GM12878 (cell line): Measurements from ENCODE around the gene CFAP97.

Experiments used
- CTCF ChIP-seq, 3 experiments: IDR thresholded peaks in 2 of 3; conservative IDR thresholded peaks in 1 of 3; 2 replicates each; pipeline ENCODE4 v1.5.1; 2011; ENCODE audit warnings: low read depth in 3 of 3, low read length in 3 of 3, mild to moderate bottlenecking in 3 of 3, control low read depth in 2 of 3, moderate library complexity in 2 of 3, inconsistent platforms in 1 of 3, mixed read lengths in 1 of 3; ENCODE audit not compliant: control insufficient read depth in 2 of 3, insufficient read depth in 1 of 3; ENCODE audit errors: extremely low read depth in 1 of 3
- FOXM1 ChIP-seq: IDR thresholded peaks from 2 replicates; pipeline ENCODE4 v1.6.1; 2012; ENCODE audit warnings: low read depth, mild to moderate bottlenecking, inconsistent platforms, low read length, moderate library complexity
- NFIC ChIP-seq: IDR thresholded peaks from 2 replicates; pipeline ENCODE4 v1.6.1; 2012; ENCODE audit warnings: low read depth, mild to moderate bottlenecking, inconsistent platforms, low read length, moderate library complexity
- NR2C1 ChIP-seq: fragments of 450-650 bp; IDR thresholded peaks from 2 replicates; pipeline ENCODE4 v1.6.1; 2017; ENCODE audit warnings: antibody characterized with exemption, mild to moderate bottlenecking, moderate library complexity
- PML ChIP-seq: IDR thresholded peaks from 2 replicates; pipeline ENCODE4 v1.6.1; 2012; ENCODE audit warnings: low read length, inconsistent platforms
- TAF1 ChIP-seq: IDR thresholded peaks from 2 replicates; pipeline ENCODE4 v1.6.1; 2011; ENCODE audit warnings: mild to moderate bottlenecking, low read depth, low read length, borderline replicate concordance
- ZBTB4 ChIP-seq: fragments of 450-650 bp; formaldehyde crosslinking; IDR thresholded peaks from 2 replicates; pipeline ENCODE4 v1.4.0; 2022; ENCODE audit warnings: mild to moderate bottlenecking, moderate library complexity
- TF ChIP-seq, protein P1 (sequence below): fragments of 150-350 bp; IDR thresholded peaks from 2 replicates; pipeline ENCODE4 v1.6.1; 2014; ENCODE audit warnings: mild to moderate bottlenecking, low read depth, low read length
- TF ChIP-seq, protein P2 (sequence below): fragments of 450-650 bp; IDR thresholded peaks from 2 replicates; pipeline ENCODE4 v1.6.1; 2017; ENCODE audit warnings: borderline replicate concordance

DNA sequence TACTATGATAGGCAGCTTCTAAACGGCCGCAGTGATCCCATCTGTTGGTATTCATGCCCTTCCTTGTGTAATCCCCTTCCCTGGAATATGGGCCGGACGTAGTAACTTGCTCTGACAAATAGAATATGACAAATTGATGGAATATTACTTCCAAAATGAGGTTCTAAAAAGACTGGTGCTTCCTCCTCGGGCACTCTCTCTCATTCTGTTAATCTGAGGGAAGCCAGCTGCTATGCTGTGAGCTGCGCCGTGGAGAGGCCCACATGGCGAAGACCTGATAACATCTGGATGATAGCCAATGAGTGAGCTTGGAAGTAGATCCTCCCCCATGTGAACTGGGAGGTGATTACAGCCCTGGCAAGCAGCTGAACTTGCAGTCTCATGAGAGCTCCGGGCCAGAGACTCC lies 88.0 kb downstream of the CFAP97 start:
- TF ChIP-seq CTCF (IDR thresholded peaks at IDR 0.05 in 2 of 3, conservative IDR thresholded peaks at IDR 0.05 in 1 of 3; ENCODE audit: control insufficient read depth in 2 of 3, extremely low read depth in 1 of 3, insufficient read depth in 1 of 3, low read depth in 3 of 3, low read length in 3 of 3) (no peak), TAF1 (no peak), PML (no peak), NR2C1 (no peak), FOXM1 (no peak), NFIC (no peak), ZBTB4 (CRISPR knock-in tag) (no peak)
- TF ChIP-seq, protein P1, sequence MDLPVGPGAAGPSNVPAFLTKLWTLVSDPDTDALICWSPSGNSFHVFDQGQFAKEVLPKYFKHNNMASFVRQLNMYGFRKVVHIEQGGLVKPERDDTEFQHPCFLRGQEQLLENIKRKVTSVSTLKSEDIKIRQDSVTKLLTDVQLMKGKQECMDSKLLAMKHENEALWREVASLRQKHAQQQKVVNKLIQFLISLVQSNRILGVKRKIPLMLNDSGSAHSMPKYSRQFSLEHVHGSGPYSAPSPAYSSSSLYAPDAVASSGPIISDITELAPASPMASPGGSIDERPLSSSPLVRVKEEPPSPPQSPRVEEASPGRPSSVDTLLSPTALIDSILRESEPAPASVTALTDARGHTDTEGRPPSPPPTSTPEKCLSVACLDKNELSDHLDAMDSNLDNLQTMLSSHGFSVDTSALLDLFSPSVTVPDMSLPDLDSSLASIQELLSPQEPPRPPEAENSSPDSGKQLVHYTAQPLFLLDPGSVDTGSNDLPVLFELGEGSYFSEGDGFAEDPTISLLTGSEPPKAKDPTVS, result no peak
- TF ChIP-seq, protein P2, sequence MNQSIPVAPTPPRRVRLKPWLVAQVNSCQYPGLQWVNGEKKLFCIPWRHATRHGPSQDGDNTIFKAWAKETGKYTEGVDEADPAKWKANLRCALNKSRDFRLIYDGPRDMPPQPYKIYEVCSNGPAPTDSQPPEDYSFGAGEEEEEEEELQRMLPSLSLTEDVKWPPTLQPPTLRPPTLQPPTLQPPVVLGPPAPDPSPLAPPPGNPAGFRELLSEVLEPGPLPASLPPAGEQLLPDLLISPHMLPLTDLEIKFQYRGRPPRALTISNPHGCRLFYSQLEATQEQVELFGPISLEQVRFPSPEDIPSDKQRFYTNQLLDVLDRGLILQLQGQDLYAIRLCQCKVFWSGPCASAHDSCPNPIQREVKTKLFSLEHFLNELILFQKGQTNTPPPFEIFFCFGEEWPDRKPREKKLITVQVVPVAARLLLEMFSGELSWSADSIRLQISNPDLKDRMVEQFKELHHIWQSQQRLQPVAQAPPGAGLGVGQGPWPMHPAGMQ, result no peak
